HepG2 (cell line): Measurements from ENCODE around the gene RGS11. TPM values are rescaled to one million over a fixed set of nuclear protein-coding genes. Genes with fewer than 3 reads are reported as not detected.

Experiments used
- CEBPZ ChIP-seq: IDR thresholded peaks from 2 replicates; pipeline ENCODE4 v1.6.1; 2012; ENCODE audit warnings: low read length, improper control_type of control experiment
- FOSL1 ChIP-seq: sonication (generic); formaldehyde crosslinking; IDR thresholded peaks from 2 replicates; pipeline ENCODE4 v1.9.0; 2021; ENCODE audit warnings: missing genetic modification reagents, borderline replicate concordance
- HNRNPLL ChIP-seq: fragments of 200-400 bp; formaldehyde crosslinking; IDR thresholded peaks from 2 replicates; pipeline ENCODE4 v1.6.1; 2017; ENCODE audit warnings: mild to moderate bottlenecking, low read depth, low read length; ENCODE audit not compliant: poor library complexity, severe bottlenecking
- NFRKB ChIP-seq: fragments of 450-650 bp; IDR thresholded peaks from 2 replicates; pipeline ENCODE4 v1.6.1; 2017
- PHF21A ChIP-seq: sonication (generic); formaldehyde crosslinking; IDR thresholded peaks from 2 replicates; pipeline ENCODE4 v1.5.0; 2020; ENCODE audit warnings: mild to moderate bottlenecking, missing genetic modification reagents
- RFXANK ChIP-seq: IDR thresholded peaks from 2 replicates; pipeline ENCODE4 v1.6.1; 2016
- ZBTB26 ChIP-seq: IDR thresholded peaks from 2 replicates; pipeline ENCODE4 v1.6.1; 2016; ENCODE audit warnings: missing compliant biosample characterization, missing genetic modification reagents, borderline replicate concordance
- ZC3H4 ChIP-seq: sonication (generic); formaldehyde crosslinking; IDR thresholded peaks from 2 replicates; pipeline ENCODE4 v1.4.0; 2020; ENCODE audit warnings: missing genetic modification reagents, borderline replicate concordance
- ZNF317 ChIP-seq: sonication (generic); formaldehyde crosslinking; IDR thresholded peaks from 2 replicates; pipeline ENCODE4 v1.5.0; 2020; ENCODE audit warnings: mild to moderate bottlenecking, missing genetic modification reagents
- ZNF891 ChIP-seq: sonication (generic); formaldehyde crosslinking; IDR thresholded peaks from 2 replicates; pipeline ENCODE4 v1.5.0; 2020; ENCODE audit warnings: mild to moderate bottlenecking, missing genetic modification reagents
- polyA plus RNA-seq, 8 experiments: library from polyadenylated mRNA; depleted of rRNA in 3 of 8; stranded (reverse) in 7 of 8; unstranded in 1 of 8; fragments of >200 nt; fragmentation: Illumina TruSeq in 4 of 8; extraction: Trizol in 4 of 8; gene quantifications; 2 replicates each; pipeline versions ENCODE4 v1.2.1 to v1.2.3, GENCODE V29; 2011 to 2016; ENCODE audit warnings: low read depth in 4 of 8, missing spikeins in 1 of 8, mixed read lengths in 1 of 8; ENCODE audit not compliant: insufficient read depth in 1 of 8
- total RNA-seq, 5 experiments: library from RNA; depleted of rRNA; stranded (reverse); fragments of >200 nt; fragmentation: Illumina TruSeq; extraction: Trizol; gene quantifications; 2 replicates each; pipeline ENCODE4 v1.2.3, GENCODE V29; 2016; ENCODE audit warnings: low read depth in 1 of 5
- TF ChIP-seq, protein P1 (sequence below): IDR thresholded peaks from 2 replicates; pipeline ENCODE4 v1.6.1; 2016; ENCODE audit warnings: control low read depth
- TF ChIP-seq, protein P2 (sequence below): sonication (generic); formaldehyde crosslinking; IDR thresholded peaks from 2 replicates; pipeline ENCODE4 v1.5.1; 2020; ENCODE audit warnings: missing genetic modification reagents, mild to moderate bottlenecking, borderline replicate concordance

The RGS11 gene
- total and polyA plus RNA-seq, 2 of the 13 experiments (the other 11 are each of a cell fraction or from before 2014, with no cell fraction given) = 0.11 TPM; not detected in 1

- no peak for TF ChIP-seq ZBTB26 (CRISPR knock-in tag)
- no peak for TF ChIP-seq NFRKB
- TF ChIP-seq, protein P1, sequence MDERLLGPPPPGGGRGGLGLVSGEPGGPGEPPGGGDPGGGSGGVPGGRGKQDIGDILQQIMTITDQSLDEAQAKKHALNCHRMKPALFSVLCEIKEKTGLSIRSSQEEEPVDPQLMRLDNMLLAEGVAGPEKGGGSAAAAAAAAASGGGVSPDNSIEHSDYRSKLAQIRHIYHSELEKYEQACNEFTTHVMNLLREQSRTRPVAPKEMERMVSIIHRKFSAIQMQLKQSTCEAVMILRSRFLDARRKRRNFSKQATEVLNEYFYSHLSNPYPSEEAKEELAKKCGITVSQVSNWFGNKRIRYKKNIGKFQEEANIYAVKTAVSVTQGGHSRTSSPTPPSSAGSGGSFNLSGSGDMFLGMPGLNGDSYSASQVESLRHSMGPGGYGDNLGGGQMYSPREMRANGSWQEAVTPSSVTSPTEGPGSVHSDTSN (CRISPR knock-in tag) = no peak
- TF ChIP-seq HNRNPLL = no peak
- TF ChIP-seq ZNF891 (CRISPR knock-in tag) = no peak
- no peak for TF ChIP-seq ZNF317 (CRISPR knock-in tag)
- TF ChIP-seq, protein P2, sequence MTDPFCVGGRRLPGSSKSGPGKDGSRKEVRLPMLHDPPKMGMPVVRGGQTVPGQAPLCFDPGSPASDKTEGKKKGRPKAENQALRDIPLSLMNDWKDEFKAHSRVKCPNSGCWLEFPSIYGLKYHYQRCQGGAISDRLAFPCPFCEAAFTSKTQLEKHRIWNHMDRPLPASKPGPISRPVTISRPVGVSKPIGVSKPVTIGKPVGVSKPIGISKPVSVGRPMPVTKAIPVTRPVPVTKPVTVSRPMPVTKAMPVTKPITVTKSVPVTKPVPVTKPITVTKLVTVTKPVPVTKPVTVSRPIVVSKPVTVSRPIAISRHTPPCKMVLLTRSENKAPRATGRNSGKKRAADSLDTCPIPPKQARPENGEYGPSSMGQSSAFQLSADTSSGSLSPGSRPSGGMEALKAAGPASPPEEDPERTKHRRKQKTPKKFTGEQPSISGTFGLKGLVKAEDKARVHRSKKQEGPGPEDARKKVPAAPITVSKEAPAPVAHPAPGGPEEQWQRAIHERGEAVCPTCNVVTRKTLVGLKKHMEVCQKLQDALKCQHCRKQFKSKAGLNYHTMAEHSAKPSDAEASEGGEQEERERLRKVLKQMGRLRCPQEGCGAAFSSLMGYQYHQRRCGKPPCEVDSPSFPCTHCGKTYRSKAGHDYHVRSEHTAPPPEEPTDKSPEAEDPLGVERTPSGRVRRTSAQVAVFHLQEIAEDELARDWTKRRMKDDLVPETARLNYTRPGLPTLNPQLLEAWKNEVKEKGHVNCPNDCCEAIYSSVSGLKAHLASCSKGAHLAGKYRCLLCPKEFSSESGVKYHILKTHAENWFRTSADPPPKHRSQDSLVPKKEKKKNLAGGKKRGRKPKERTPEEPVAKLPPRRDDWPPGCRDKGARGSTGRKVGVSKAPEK (CRISPR knock-in tag) = no peak
- TF ChIP-seq PHF21A (CRISPR knock-in tag) = no peak
- TF ChIP-seq ZC3H4 (CRISPR knock-in tag) = no peak
- TF ChIP-seq RFXANK (CRISPR knock-in tag) = no peak
- no peak for TF ChIP-seq FOSL1 (CRISPR knock-in tag)
- no peak for TF ChIP-seq CEBPZ
- TF ChIP-seq, all 625 proteins: peak for 0
Observed at GRCh38 chr16:220021-220420, 55.7 kb downstream of the RGS11 start (continued).

Other genes starting within 250 kb of the RGS11 start
- 18.8 and 22.4 TPM in 2 replicates for gene POLR3K, start 222.3 kb downstream of the RGS11 start, total RNA-seq (2016; rRNA removed; fragmentation: Illumina TruSeq; extraction: Trizol)
- gene POLR3K, start 222.3 kb downstream of the RGS11 start, polyA plus RNA-seq (2011; rRNA removed) = 14.8 TPM in 2 replicates
- 97.4 and 103 TPM in 2 replicates for gene SNRNP25, start 222.1 kb downstream of the RGS11 start, total RNA-seq (2016; rRNA removed; fragmentation: Illumina TruSeq; extraction: Trizol)
- 26.5 and 34.1 TPM in 2 replicates for gene SNRNP25, start 222.1 kb downstream of the RGS11 start, polyA plus RNA-seq (2011; rRNA removed)
- gene RHBDF1, start 203.3 kb downstream of the RGS11 start, total RNA-seq (2016; rRNA removed; fragmentation: Illumina TruSeq; extraction: Trizol) = 1.8 and 5.4 TPM in 2 replicates
- 26.9 and 28.1 TPM in 2 replicates for gene RHBDF1, start 203.3 kb downstream of the RGS11 start, polyA plus RNA-seq (2011; rRNA removed)
- gene MPG, start 197.7 kb downstream of the RGS11 start, total RNA-seq (2016; rRNA removed; fragmentation: Illumina TruSeq; extraction: Trizol) = 56.4 and 62.5 TPM in 2 replicates
- gene MPG, start 197.7 kb downstream of the RGS11 start, polyA plus RNA-seq (2011; rRNA removed) = 59.1 and 74.2 TPM in 2 replicates
- 5.2 and 6.5 TPM in 2 replicates for gene NPRL3, start 137.3 kb downstream of the RGS11 start, total RNA-seq (2016; rRNA removed; fragmentation: Illumina TruSeq; extraction: Trizol)
- 7.9 and 9.9 TPM in 2 replicates for gene NPRL3, start 137.3 kb downstream of the RGS11 start, polyA plus RNA-seq (2011; rRNA removed)
- not detected in 2 replicates for gene HBZ, start 123.3 kb downstream of the RGS11 start, total RNA-seq (2016; rRNA removed; fragmentation: Illumina TruSeq; extraction: Trizol)
- 0.21 and 0.27 TPM in 2 replicates for gene HBZ, start 123.3 kb downstream of the RGS11 start, polyA plus RNA-seq (2011; rRNA removed)
- not detected in 2 replicates for gene HBM, start 110.0 kb downstream of the RGS11 start, total RNA-seq (2016; rRNA removed; fragmentation: Illumina TruSeq; extraction: Trizol)
- gene HBM, start 110.0 kb downstream of the RGS11 start, polyA plus RNA-seq (2011; rRNA removed) = 0.69 TPM in 1 of 2 replicates, not detected in the other
- not detected in 2 replicates for gene HBA2, start 103.1 kb downstream of the RGS11 start, total RNA-seq (2016; rRNA removed; fragmentation: Illumina TruSeq; extraction: Trizol)
- gene HBA2, start 103.1 kb downstream of the RGS11 start, polyA plus RNA-seq (2011; rRNA removed) = not detected in 2 replicates
- gene HBA1, start 99.3 kb downstream of the RGS11 start, total RNA-seq (2016; rRNA removed; fragmentation: Illumina TruSeq; extraction: Trizol) = 0.42 TPM in 1 of 2 replicates, not detected in the other
- 0.27 and 0.59 TPM in 2 replicates for gene HBA1, start 99.3 kb downstream of the RGS11 start, polyA plus RNA-seq (2011; rRNA removed)
- 7.4 and 8.0 TPM in 2 replicates for gene HBQ1, start 95.5 kb downstream of the RGS11 start, total RNA-seq (2016; rRNA removed; fragmentation: Illumina TruSeq; extraction: Trizol)
- 4.9 and 7.6 TPM in 2 replicates for gene HBQ1, start 95.5 kb downstream of the RGS11 start, polyA plus RNA-seq (2011; rRNA removed)
- 37.3 and 56.9 TPM in 2 replicates for gene LUC7L, start 46.5 kb downstream of the RGS11 start, total RNA-seq (2016; rRNA removed; fragmentation: Illumina TruSeq; extraction: Trizol)
- 48.7 and 49.0 TPM in 2 replicates for gene LUC7L, start 46.5 kb downstream of the RGS11 start, polyA plus RNA-seq (2011; rRNA removed)
- gene FAM234A, start 41.1 kb downstream of the RGS11 start, total RNA-seq (2016; rRNA removed; fragmentation: Illumina TruSeq; extraction: Trizol) = 15.5 and 29.2 TPM in 2 replicates
- 34.4 and 40.2 TPM in 2 replicates for gene FAM234A, start 41.1 kb downstream of the RGS11 start, polyA plus RNA-seq (2011; rRNA removed)
- gene ARHGDIG, start 4.6 kb upstream of the RGS11 start, total RNA-seq (2016; rRNA removed; fragmentation: Illumina TruSeq; extraction: Trizol) = 0.24 TPM in 1 of 2 replicates, not detected in the other
- 0.48 and 0.63 TPM in 2 replicates for gene ARHGDIG, start 4.6 kb upstream of the RGS11 start, polyA plus RNA-seq (2011; rRNA removed)
- 0.35 and 0.60 TPM in 2 replicates for gene PDIA2, start 7.2 kb upstream of the RGS11 start, total RNA-seq (2016; rRNA removed; fragmentation: Illumina TruSeq; extraction: Trizol)
- 1.9 and 2.9 TPM in 2 replicates for gene PDIA2, start 7.2 kb upstream of the RGS11 start, polyA plus RNA-seq (2011; rRNA removed)
- 18.8 and 24.0 TPM in 2 replicates for gene AXIN1, start 76.8 kb upstream of the RGS11 start, total RNA-seq (2016; rRNA removed; fragmentation: Illumina TruSeq; extraction: Trizol)
- 26.0 and 28.5 TPM in 2 replicates for gene AXIN1, start 76.8 kb upstream of the RGS11 start, polyA plus RNA-seq (2011; rRNA removed)
- gene MRPL28, start 94.6 kb upstream of the RGS11 start, total RNA-seq (2016; rRNA removed; fragmentation: Illumina TruSeq; extraction: Trizol) = 114 and 128 TPM in 2 replicates
- 121 and 135 TPM in 2 replicates for gene MRPL28, start 94.6 kb upstream of the RGS11 start, polyA plus RNA-seq (2011; rRNA removed)
- 33.7 and 52.7 TPM in 2 replicates for gene PGAP6, start 106.0 kb upstream of the RGS11 start, total RNA-seq (2016; rRNA removed; fragmentation: Illumina TruSeq; extraction: Trizol)
- gene PGAP6, start 106.0 kb upstream of the RGS11 start, polyA plus RNA-seq (2011; rRNA removed) = 136 and 192 TPM in 2 replicates
- gene NME4, start 121.3 kb upstream of the RGS11 start, total RNA-seq (2016; rRNA removed; fragmentation: Illumina TruSeq; extraction: Trizol) = 82.8 and 121 TPM in 2 replicates
- gene NME4, start 121.3 kb upstream of the RGS11 start, polyA plus RNA-seq (2011; rRNA removed) = 263 and 275 TPM in 2 replicates
- gene DECR2, start 125.9 kb upstream of the RGS11 start, total RNA-seq (2016; rRNA removed; fragmentation: Illumina TruSeq; extraction: Trizol) = 27.8 and 36.3 TPM in 2 replicates
- 44.6 and 51.2 TPM in 2 replicates for gene DECR2, start 125.9 kb upstream of the RGS11 start, polyA plus RNA-seq (2011; rRNA removed)
- gene RAB11FIP3, start 149.7 kb upstream of the RGS11 start, total RNA-seq (2016; rRNA removed; fragmentation: Illumina TruSeq; extraction: Trizol) = 48.4 and 57.6 TPM in 2 replicates
- gene RAB11FIP3, start 149.7 kb upstream of the RGS11 start, polyA plus RNA-seq (2011; rRNA removed) = 34.3 and 42.9 TPM in 2 replicates